Duodenal mucosa (tissue), 2 donors: ENCODE measurements around the gene ACSL5.
A peak's percentile ranks its signal among the peaks of the same experiment; 100 is the strongest.

ENCODE experiments used
- H3K27ac ChIP-seq: one replicate; pipeline ENCODE4 v1.7.0; 2013; ENCODE audit warnings: low read depth, low read length
- H3K27me3 ChIP-seq, 2 donors: one replicate each; pipeline ENCODE4 v1.7.0; 2013; ENCODE audit warnings: low read length in 2 of 2, control low read depth in 1 of 2; ENCODE audit not compliant: insufficient read depth in 2 of 2, control insufficient read depth in 1 of 2
- H3K36me3 ChIP-seq, 2 donors: one replicate each; pipeline ENCODE4 v1.7.0; 2013; ENCODE audit warnings: low read length in 2 of 2, control low read depth in 1 of 2; ENCODE audit not compliant: insufficient read depth in 2 of 2, control insufficient read depth in 1 of 2
- H3K4me1 ChIP-seq, 2 donors: one replicate each; pipeline ENCODE4 v1.7.0; 2013; ENCODE audit warnings: low read length in 2 of 2, control low read depth in 1 of 2; ENCODE audit not compliant: insufficient read depth in 2 of 2, control insufficient read depth in 1 of 2
- H3K4me3 ChIP-seq, 2 donors: one replicate each; pipeline ENCODE4 v1.7.0; 2013; ENCODE audit warnings: low read length in 2 of 2, low read depth in 1 of 2
- H3K9ac ChIP-seq, 2 donors: one replicate each; pipeline ENCODE4 v1.7.0; 2013; ENCODE audit warnings: low read length in 2 of 2, low read depth in 1 of 2
- H3K9me3 ChIP-seq, 2 donors: one replicate each; pipeline ENCODE4 v1.7.0; 2013; ENCODE audit warnings: low read length in 2 of 2, control low read depth in 1 of 2; ENCODE audit not compliant: control insufficient read depth in 1 of 2

The ACSL5 gene

GRCh38 chr10:112429654-112430230 is 55.8 kb downstream of the ACSL5 start:
- H3K4me3 ChIP-seq = no peak overlapping the region
- peaks cover 10 to 14% of the 10 kb centered on the region in 2 donors for H3K4me1 ChIP-seq
- H3K9ac ChIP-seq = no peak overlapping the region
- H3K27ac ChIP-seq = no peak overlapping the region
- H3K36me3 ChIP-seq = peaks cover 43 to 80% of the 10 kb centered on the region in 2 donors
- no peaks in the 10 kb centered on the region for H3K9me3 ChIP-seq
- H3K27me3 ChIP-seq = no peaks in the 10 kb centered on the region

GRCh38 chr10:112433136-112433535 is 59.2 kb downstream of the ACSL5 start:
- no peak overlapping the region for H3K4me3 ChIP-seq
- no peaks in the 10 kb centered on the region for H3K9me3 ChIP-seq
- H3K27ac ChIP-seq = no peak overlapping the region
- H3K27me3 ChIP-seq = no peaks in the 10 kb centered on the region
- H3K36me3 ChIP-seq = peaks cover 22 to 63% of the 10 kb centered on the region in 2 donors
- H3K4me1 ChIP-seq = peaks cover 6 to 11% of the 10 kb centered on the region in 2 donors
- no peak overlapping the region for H3K9ac ChIP-seq

DNA sequence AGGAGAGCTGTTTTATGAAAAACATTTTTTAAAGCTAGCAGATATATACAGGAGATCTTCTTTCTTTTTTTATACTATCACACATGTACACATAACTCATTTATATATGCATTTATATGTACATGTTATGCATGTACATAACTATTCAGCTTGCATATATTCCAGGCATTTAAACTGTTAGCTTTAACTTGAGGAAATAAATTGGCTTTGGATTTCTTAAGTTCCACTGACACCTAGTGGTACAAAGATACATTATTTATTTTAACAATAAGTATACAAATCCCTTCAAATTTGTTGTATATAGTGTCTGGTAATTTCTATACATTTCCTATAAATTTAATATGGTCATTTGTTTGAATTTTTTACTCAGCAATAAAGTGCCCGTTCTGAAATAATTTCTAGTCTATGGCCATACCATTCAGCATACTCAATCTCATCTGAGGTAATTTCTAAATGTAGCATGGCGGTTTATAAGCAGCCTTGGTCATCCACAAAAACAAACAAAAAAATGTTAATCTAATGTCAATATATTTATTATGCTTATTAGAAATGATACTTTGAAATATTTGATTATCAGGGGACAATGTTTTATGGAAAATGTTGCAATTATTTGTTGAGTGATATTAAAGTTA is 61.2 kb downstream of the ACSL5 start:
- peaks cover 20 to 56% of the 10 kb centered on the region in 2 donors for H3K36me3 ChIP-seq
- no peaks in the 10 kb centered on the region for H3K4me1 ChIP-seq
- H3K27ac ChIP-seq = no peak overlapping the region
- H3K4me3 ChIP-seq = no peak overlapping the region
- H3K9me3 ChIP-seq = no peaks in the 10 kb centered on the region
- no peak overlapping the region for H3K9ac ChIP-seq
- no peaks in the 10 kb centered on the region for H3K27me3 ChIP-seq

GRCh38 chr10:112438356-112438755 is 64.4 kb downstream of the ACSL5 start:
- Histone ChIP-seq H3K9me3 (no peaks in the 10 kb centered on the region), H3K27me3 (no peaks in the 10 kb centered on the region), H3K4me1 (peaks cover 0 to 14% of the 10 kb centered on the region in 2 donors), H3K27ac (no peak overlapping the region), H3K9ac (no peak overlapping the region), H3K4me3 (no peak overlapping the region), H3K36me3 (peaks cover 31 to 48% of the 10 kb centered on the region in 2 donors)

- Histone ChIP-seq H3K36me3 (peaks cover 34 to 36% of the 10 kb centered on the region in 2 donors), H3K4me1 (peaks cover 15 to 26% of the 10 kb centered on the region in 2 donors)
Measured at GRCh38 chr10:112441520-112441919, 67.6 kb downstream of the ACSL5 start.

GRCh38 chr10:112442063-112442462 is 68.1 kb downstream of the ACSL5 start:
- Histone ChIP-seq H3K27me3 (no peaks in the 10 kb centered on the region), H3K4me1 (peaks cover 15 to 26% of the 10 kb centered on the region in 2 donors), H3K27ac (no peak overlapping the region), H3K4me3 (no peak overlapping the region), H3K9ac (no peak overlapping the region), H3K36me3 (peaks cover 34 to 36% of the 10 kb centered on the region in 2 donors), H3K9me3 (no peaks in the 10 kb centered on the region)

More at GRCh38 chr10:112441520-112441919, 67.6 kb downstream of the ACSL5 start:
- no peaks in the 10 kb centered on the region for H3K27me3 ChIP-seq
- no peaks in the 10 kb centered on the region for H3K9me3 ChIP-seq
- no peak overlapping the region for H3K9ac ChIP-seq
- H3K4me3 ChIP-seq = no peak overlapping the region
- H3K27ac ChIP-seq = no peak overlapping the region

- no peaks in the 10 kb centered on the region for H3K27me3 ChIP-seq
- H3K9ac ChIP-seq = peak overlapping the region; percentile 99 to 100
- peaks cover 19 to 27% of the 10 kb centered on the region in 2 donors for H3K36me3 ChIP-seq
- H3K4me1 ChIP-seq = peaks cover 25 to 34% of the 10 kb centered on the region in 2 donors
- H3K27ac ChIP-seq = peak overlapping the region; percentile 85
- no peaks in the 10 kb centered on the region for H3K9me3 ChIP-seq
- peak overlapping the region; percentile 100 for H3K4me3 ChIP-seq
Measured at GRCh38 chr10:112446055-112446854, 72.3 kb downstream of the ACSL5 start.

DNA sequence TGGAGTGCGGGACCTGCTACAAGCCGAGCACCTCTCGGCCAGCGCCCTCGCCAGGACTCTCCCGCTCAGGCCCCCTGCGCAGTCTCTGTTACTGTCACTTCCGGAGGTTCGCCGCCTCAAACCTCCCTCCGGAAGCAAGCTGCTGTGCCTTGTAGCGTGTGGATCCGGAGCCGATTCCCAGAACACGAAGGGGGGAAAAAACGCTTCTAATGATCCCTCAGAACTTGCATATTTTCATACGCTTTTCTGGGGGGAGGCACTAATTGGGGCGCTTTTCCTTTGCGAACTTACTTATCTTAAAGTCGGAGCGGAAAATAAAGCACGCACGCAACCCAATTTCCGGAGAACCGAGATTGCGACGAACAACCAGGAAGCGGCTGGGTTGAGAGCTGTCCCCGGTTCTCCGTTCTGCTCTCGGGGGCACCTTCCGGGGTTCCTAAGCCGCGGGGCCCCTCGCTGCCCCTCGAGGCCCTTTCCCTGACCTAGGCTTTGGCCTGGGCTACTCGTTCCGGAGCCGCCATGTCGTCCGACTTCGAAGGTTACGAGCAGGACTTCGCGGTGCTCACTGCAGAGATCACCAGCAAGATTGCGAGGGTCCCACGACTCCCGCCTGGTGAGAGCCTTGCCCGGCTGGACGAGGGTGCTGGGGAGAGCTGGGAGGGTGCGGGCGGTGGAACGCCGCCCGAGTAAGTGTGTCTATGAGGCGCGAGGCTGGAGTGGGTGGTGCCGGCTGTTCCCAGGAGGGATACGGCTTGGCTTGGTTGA is 73.1 kb downstream of the ACSL5 start, which contains the start of the genes VTI1A and ZDHHC6:
VTI1A (plus strand) TSS at position 361 of the 765 bp plus-strand sequence; CDS start at position 520, 159 bp downstream.
ZDHHC6 (minus strand) TSS at position 60 of the 765 bp plus-strand sequence. CDS start 1,478 bp downstream, outside the sequence.
- no peaks in the 10 kb centered on the region for H3K9me3 ChIP-seq
- peaks cover 25 to 28% of the 10 kb centered on the region in 2 donors for H3K4me1 ChIP-seq
- no peaks in the 10 kb centered on the region for H3K27me3 ChIP-seq
- peak within 1 kb of the TSS; percentile 100 for H3K4me3 ChIP-seq
- H3K36me3 ChIP-seq = peaks cover 13 to 21% of the 10 kb centered on the region in 2 donors
- H3K27ac ChIP-seq = peak within 1 kb of the TSS; percentile 85
- H3K9ac ChIP-seq = peak within 1 kb of the TSS; percentile 99 to 100

GRCh38 chr10:112447620-112447928 is 73.7 kb downstream of the ACSL5 start:
- Histone ChIP-seq H3K36me3 (peaks cover 11 to 19% of the 10 kb centered on the region in 2 donors), H3K9ac (peak overlapping the region; percentile 99 to 100), H3K27ac (no peak overlapping the region), H3K27me3 (no peaks in the 10 kb centered on the region), H3K4me1 (peaks cover 22 to 25% of the 10 kb centered on the region in 2 donors), H3K9me3 (no peaks in the 10 kb centered on the region), H3K4me3 (peak overlapping the region; percentile 100)
